ENCODE data around the gene ENTPD2. TPM values are rescaled to one million over a fixed set of nuclear protein-coding genes. Genes with fewer than 3 reads are reported as not detected.

The ENTPD2 gene
- total and polyA plus RNA-seq, 10 of the 15 experiments (the other 5 are each of a cell fraction or from before 2014, with no cell fraction given), result 0.15 to 1.8 (median 0.65) TPM; not detected in 2

DNA sequence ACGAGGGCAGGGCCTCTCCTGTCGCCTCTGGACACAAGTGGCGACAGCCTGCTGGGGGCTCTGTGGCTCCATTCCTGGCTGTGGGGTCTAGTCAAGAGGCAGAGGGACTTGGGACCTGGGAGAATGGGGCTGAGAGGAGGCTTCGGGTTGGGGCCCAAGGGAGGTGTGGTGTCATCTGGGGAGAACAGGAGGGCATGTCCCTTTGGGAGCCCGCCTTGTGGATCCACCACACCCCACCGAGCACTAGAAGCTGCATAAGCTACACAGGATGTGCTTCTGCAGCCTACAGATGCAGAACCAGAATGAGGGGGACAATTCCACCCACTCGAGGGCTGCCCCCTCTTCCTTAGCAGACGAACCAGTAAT is 29.0 kb upstream of the ENTPD2 start:
- Histone ChIP-seq H3K36me3 (ENCODE audit: control insufficient read depth in 2 of 2, insufficient read depth in 2 of 2, low read length in 1 of 2) (peaks cover 0 to 5% of the 10 kb centered on the region in 2 experiments; a peak in 3 of 4 replicates), H3K4me3 (no peak overlapping the region), H3K4me2 (ENCODE audit: control insufficient read depth, insufficient read depth) (no peak overlapping the region), H3K9ac (ENCODE audit: control insufficient read depth, insufficient read depth, low read length) (no peak overlapping the region), H2AFZ (ENCODE audit: control insufficient read depth, low read depth, low read length) (no peak overlapping the region), H3K27ac (ENCODE audit: control insufficient read depth, insufficient read depth) (peak overlapping the region; percentile 54; the same call in 1 of the 2 replicates), H4K20me1 (ENCODE audit: control insufficient read depth, insufficient read depth) (no peaks in the 10 kb centered on the region; the same call in 1 of the 2 replicates), H3K79me2 (ENCODE audit: control insufficient read depth, insufficient read depth, low read length) (peaks cover 17% of the 10 kb centered on the region), H3K27me3 (replicated peaks in 1 of 2; ENCODE audit: control insufficient read depth in 2 of 2, insufficient read depth in 2 of 2, low read length in 1 of 2) (no peaks in the 10 kb centered on the region), H3K9me3 (replicated peaks; ENCODE audit: control insufficient read depth, insufficient read depth, low read length) (no peaks in the 10 kb centered on the region), H3K4me1 (ENCODE audit: control insufficient read depth, insufficient read depth, low read length) (peaks cover 33% of the 10 kb centered on the region)
- 39% methylated on average over 8 of the region's 8 CpGs for WGBS (ENCODE audit: insufficient coverage, insufficient replicate concordance, low lambda C conversion rate, missing lambda C conversion rate)
- ATAC-seq, result no peak
- ChIA-PET POLR2A (interaction anchor here (0.7 to 4.6 kb wide), 5 partner anchors 12 to 156 kb away, joined by 3 to 19 read pairs (median 11); partner anchors contain the start of gene SAPCD2), SMC1A (ENCODE audit: uncharacterized antibody, unreplicated experiment) (interaction anchor here (1.7 to 1.9 kb wide), 2 partner anchors 13 kb away, joined by 8 read pairs; partner anchors contain the start of gene SAPCD2), RAD21 (ENCODE audit: unreplicated experiment) (interaction anchor here (0.7 to 2.1 kb wide), 4 partner anchors 11 to 15 kb away, joined by 3 to 8 read pairs (median 6); partner anchors contain the start of gene SAPCD2), CTCF (interaction anchor here (1.2 to 5.0 kb wide), 4 partner anchors 13 to 154 kb away, joined by 3 to 80 read pairs (median 8); partner anchors contain the start of gene SAPCD2)
- in situ Hi-C loops (cut with MboI) (no loop called here), intact Hi-C loops (cut with micrococcal nuclease; ENCODE audit: unreplicated experiment) (no loop called here)
- DNase-seq (ENCODE audit: low read depth, low spot score), result no peak
- no TSS peak for BruUV-seq (replicated peaks)
- FAIRE-seq, result no peak
- TF ChIP-seq STAT3 (IDR thresholded peaks at IDR 0.05; ENCODE audit: low read depth, low read length) (no peak), NFXL1 (IDR thresholded peaks at IDR 0.05; ENCODE audit: borderline replicate concordance) (no peak), RELA (IDR thresholded peaks at IDR 0.05; ENCODE audit: borderline replicate concordance, partially characterized antibody) (no peak), POLR2AphosphoS5 (IDR thresholded peaks at IDR 0.05; ENCODE audit: low read length) (no peak), RBBP5 (conservative IDR thresholded peaks at IDR 0.05) (no peak)
- TF ChIP-seq, protein P1, sequence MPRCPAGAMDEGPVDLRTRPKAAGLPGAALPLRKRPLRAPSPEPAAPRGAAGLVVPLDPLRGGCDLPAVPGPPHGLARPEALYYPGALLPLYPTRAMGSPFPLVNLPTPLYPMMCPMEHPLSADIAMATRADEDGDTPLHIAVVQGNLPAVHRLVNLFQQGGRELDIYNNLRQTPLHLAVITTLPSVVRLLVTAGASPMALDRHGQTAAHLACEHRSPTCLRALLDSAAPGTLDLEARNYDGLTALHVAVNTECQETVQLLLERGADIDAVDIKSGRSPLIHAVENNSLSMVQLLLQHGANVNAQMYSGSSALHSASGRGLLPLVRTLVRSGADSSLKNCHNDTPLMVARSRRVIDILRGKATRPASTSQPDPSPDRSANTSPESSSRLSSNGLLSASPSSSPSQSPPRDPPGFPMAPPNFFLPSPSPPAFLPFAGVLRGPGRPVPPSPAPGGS (IDR thresholded peaks at IDR 0.05; ENCODE audit: borderline replicate concordance, insufficient read depth, low read depth, low read length, poor library complexity, severe bottlenecking), result no peak
